GM18508 (cell line): ENCODE data around the gene VPS35L.

ENCODE experiments used
- ATAC-seq: cut with Tn5 transposase; IDR thresholded peaks from one replicate; pipeline ENCODE4 v1.9.1; 2021; ENCODE audit warnings: moderate number of reproducible peaks; ENCODE audit not compliant: insufficient read depth, unreplicated experiment

The VPS35L gene

GRCh38 chr16:19683453-19684236 is 128.1 kb downstream of the VPS35L start:
- ATAC-seq, result no peak

GRCh38 chr16:19685176-19685575 is 129.7 kb downstream of the VPS35L start:
- ATAC-seq, result no peak

- no peak for ATAC-seq
Observed at GRCh38 chr16:19687279-19687678, 131.8 kb downstream of the VPS35L start.

- ATAC-seq, result no peak
Observed at GRCh38 chr16:19688396-19689024, 133.0 kb downstream of the VPS35L start.

GRCh38 chr16:19689342-19689741 is 133.8 kb downstream of the VPS35L start:
- ATAC-seq, result no peak

- ATAC-seq, result no peak
Observed at GRCh38 chr16:19690196-19690595, 134.7 kb downstream of the VPS35L start.

GRCh38 chr16:19691161-19691711 is 135.7 kb downstream of the VPS35L start:
- no peak for ATAC-seq

- no peak for ATAC-seq
Observed at GRCh38 chr16:19694989-19695388, 139.5 kb downstream of the VPS35L start.

- no peak for ATAC-seq
Observed at GRCh38 chr16:19696328-19696727, 140.8 kb downstream of the VPS35L start.

GRCh38 chr16:19696961-19697360 is 141.5 kb downstream of the VPS35L start:
- ATAC-seq, result no peak

GRCh38 chr16:19697756-19698318 is 142.3 kb downstream of the VPS35L start:
- ATAC-seq, result no peak

- ATAC-seq, result no peak
Observed at GRCh38 chr16:19698480-19699465, 143.3 kb downstream of the VPS35L start.

- no peak for ATAC-seq
Observed at GRCh38 chr16:19699472-19699871, 144.0 kb downstream of the VPS35L start.

- ATAC-seq, result no peak
Observed at GRCh38 chr16:19700319-19700781, 144.8 kb downstream of the VPS35L start.

- no peak for ATAC-seq
Observed at GRCh38 chr16:19701091-19701490, 145.6 kb downstream of the VPS35L start.

GRCh38 chr16:19703172-19703889 is 147.8 kb downstream of the VPS35L start:
- ATAC-seq, result no peak

GRCh38 chr16:19704321-19705145 is 149.0 kb downstream of the VPS35L start:
- ATAC-seq, result no peak

GRCh38 chr16:19705146-19705501 is 149.6 kb downstream of the VPS35L start:
- ATAC-seq, result no peak

- ATAC-seq, result no peak
Observed at GRCh38 chr16:19705843-19706242, 150.3 kb downstream of the VPS35L start.
